Regular cardiac myocyte (primary cell): Measurements from ENCODE around the gene AMIGO3. TPM values are rescaled to one million over a fixed set of nuclear protein-coding genes. Genes with fewer than 3 reads are reported as not detected.

ENCODE experiments used
- total RNA-seq: library from RNA; depleted of rRNA; stranded (reverse); fragments of >200 nt; gene quantifications from 2 replicates; pipeline ENCODE4 v1.2.3, GENCODE V29; 2014

AMIGO3 gene, protein sequence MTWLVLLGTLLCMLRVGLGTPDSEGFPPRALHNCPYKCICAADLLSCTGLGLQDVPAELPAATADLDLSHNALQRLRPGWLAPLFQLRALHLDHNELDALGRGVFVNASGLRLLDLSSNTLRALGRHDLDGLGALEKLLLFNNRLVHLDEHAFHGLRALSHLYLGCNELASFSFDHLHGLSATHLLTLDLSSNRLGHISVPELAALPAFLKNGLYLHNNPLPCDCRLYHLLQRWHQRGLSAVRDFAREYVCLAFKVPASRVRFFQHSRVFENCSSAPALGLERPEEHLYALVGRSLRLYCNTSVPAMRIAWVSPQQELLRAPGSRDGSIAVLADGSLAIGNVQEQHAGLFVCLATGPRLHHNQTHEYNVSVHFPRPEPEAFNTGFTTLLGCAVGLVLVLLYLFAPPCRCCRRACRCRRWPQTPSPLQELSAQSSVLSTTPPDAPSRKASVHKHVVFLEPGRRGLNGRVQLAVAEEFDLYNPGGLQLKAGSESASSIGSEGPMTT
- total RNA-seq = 0.28 TPM in 1 of 2 replicates, not detected in the other

DNA sequence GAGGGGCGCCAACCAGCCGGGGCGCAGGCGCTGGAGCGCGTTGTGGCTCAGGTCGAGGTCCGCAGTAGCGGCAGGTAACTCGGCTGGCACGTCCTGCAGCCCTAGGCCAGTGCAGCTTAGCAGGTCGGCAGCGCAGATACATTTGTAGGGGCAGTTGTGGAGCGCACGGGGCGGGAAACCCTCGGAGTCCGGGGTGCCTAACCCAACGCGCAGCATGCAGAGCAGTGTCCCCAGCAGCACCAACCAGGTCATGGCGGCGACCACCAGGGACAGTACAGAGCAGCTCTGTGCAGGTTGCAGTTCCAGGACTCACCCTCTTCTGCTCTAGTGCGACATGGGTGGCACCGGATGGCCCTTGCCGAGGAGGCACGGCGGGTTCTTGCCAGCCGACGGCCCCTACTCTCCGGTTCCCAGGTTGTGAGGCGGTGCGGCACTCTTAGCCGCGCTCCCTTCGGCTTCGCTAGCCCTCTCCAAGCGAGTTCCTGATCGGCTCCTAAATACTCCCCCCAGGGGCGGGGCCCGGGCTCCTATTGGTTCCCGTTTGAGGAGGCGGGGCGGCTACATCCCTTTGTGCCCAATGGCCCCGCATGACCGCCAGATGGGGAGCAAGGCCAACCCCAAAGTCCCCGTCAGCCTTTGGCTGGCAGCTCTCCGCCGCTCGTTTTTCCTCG, at the start of gene AMIGO3:
Gene AMIGO3, minus strand, starts transcription at position 471 of the 671 bp plus-strand sequence. Its CDS starts 219 bp downstream, at position 252.

DNA sequence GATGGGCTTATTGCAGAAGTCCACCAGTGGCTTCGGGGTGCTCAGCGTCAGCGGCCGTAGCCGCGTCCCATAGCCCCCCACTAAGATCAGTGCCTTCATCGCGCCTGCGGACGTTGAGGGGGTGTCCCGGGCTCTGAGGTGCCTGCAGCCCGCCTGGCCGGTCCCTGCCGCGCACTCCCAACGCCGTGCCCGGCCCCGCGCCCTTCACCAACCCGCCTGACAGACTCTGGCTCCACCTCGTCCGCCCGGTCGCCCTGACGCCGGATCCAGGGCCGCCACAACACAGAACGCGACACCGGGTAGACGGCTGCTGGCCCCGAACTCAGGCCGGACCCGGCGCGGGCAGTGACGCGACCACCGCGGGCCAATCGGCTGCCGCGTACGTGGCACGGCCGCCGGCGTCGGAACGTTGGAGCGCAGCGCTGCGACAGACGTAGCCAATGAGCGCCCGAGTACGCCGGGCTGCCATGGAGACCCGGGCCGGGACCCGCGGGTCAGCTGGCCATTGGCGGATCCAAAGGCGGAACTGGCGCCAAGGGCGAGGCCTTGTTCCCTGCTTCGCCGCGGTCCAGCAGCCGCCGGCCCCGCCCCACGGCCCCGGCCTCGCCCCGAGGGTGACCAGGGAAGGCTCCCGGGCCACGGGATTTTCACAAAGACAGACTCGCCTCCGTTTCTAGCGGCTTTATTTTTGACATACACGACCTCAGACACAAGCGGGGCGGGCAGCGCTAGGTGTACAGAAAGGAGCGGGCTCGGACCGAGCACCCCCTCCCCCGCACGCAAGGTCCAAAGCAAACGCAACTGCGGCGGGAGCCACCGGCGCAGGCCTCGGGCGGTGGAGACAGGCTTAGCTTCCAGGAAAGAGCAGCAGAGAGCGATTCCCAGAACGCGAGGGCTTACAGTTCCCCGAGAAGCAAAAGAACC, 4.4 kb upstream of the AMIGO3 start, which contains the start of gene GMPPB:
Gene GMPPB, minus strand, starts transcription at position 324 of the 924 bp plus-strand sequence. Its CDS starts 225 bp downstream, at position 99.

DNA sequence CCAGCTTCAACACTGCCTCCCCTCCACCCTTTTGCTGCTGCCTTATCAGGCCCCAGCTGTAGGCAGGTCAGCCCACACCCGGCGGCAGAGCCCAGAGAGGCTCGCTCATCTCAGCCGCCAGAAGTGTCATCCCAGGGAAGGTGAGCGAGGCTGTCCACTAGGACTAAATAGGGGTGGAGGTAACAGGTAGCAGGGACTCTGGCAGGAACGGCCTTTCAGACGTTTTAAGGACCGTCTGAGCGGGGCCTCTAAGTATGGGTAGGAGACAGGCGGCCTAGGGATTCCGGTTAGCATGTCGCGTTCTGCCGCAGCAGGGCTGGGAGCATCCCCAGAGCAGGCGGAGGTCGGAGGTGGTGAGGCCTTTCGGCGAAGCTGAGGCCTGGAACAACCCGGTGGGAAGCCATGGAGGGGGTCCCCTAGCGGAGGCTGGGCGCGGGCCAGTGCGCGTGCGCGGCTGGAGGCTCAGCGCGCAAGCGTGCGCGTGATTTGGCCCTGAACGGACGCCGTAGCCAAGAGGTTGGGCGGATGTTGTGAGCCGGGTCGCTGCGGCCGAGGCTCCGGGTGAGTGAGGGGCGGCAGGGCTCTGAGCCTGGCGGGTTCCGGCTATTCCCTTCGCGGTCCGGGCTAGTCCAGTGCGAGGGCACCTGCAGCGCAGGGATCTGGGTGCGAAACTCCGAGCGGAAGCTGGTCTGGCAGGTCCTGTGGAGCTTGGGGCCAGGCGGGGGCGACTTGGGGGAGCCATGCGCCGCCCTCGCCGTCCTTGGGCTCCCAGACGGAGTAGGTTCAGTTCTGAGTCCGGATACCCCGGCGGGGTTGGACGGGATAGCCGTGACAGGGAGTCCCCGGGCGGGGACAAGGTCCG, 30.2 kb downstream of the AMIGO3 start, which contains the start of the genes MST1 and RNF123:
Gene MST1, minus strand, starts transcription at position 429 of the 862 bp plus-strand sequence. CDS start 783 bp downstream, outside the sequence.
Gene RNF123, plus strand, starts transcription at position 512 of the 862 bp plus-strand sequence. CDS start 1,609 bp downstream, outside the sequence.

DNA sequence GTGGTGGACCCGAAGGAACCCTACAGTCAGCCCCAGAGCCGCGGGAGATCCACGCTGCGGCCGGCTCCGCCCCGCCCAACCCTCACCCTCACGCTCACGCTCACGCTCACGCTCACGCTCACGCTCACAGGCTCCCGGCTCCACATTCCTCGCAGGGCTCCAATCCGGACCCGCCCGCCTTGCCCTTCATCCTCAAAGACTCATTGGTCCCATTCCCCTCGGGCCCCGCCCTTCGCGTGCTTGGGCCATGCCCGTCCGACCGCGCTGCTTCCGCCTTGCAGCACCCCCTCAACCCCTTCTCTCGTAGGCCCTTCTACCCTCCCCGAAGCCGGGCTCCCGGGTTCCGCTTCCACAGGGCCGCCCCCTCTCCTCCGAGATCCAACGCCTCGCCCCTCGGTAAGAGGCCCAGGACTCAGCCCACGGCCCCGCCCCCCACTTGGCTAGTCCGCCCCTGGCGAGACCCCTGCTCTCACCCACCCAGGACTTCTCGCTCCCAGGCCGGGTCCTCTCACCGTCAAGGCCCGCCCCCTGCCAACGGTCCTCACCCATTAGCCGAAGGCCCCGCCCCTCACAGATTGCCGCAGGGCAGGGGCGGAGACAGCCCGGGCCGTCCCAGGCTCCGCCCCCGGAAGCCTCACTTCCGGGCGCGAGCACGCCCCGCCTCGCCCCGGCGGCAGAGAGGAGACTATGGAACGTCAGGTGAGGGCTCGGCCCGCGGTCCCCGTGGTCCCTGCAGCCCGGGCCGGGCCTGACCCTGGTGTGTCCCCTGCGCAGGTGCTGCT, 45.6 kb downstream of the AMIGO3 start, which contains the start of gene APEH:
Gene APEH, plus strand, starts transcription at position 637 of the 782 bp plus-strand sequence. Its CDS starts 51 bp downstream, at position 688.

Other genes starting within 250 kb of the AMIGO3 start
- 39.5 and 53.8 TPM in 2 replicates for gene DAG1, start 249.4 kb downstream of the AMIGO3 start, total RNA-seq
- gene BSN, start 165.2 kb downstream of the AMIGO3 start, total RNA-seq = under 0.01 TPM in 2 replicates
- gene APEH, start 45.3 kb downstream of the AMIGO3 start, total RNA-seq = 127 and 160 TPM in 2 replicates
- 1.5 and 6.5 TPM in 2 replicates for gene MST1, start 30.2 kb downstream of the AMIGO3 start, total RNA-seq
- 21.3 and 22.3 TPM in 2 replicates for gene RNF123, start 30.1 kb downstream of the AMIGO3 start, total RNA-seq
- gene GMPPB, start 4.3 kb upstream of the AMIGO3 start, total RNA-seq = 28.5 and 70.7 TPM in 2 replicates
- 27.6 and 39.5 TPM in 2 replicates for gene IP6K1, start 66.9 kb upstream of the AMIGO3 start, total RNA-seq
- not detected in 2 replicates for gene CDHR4, start 80.2 kb upstream of the AMIGO3 start, total RNA-seq
- gene INKA1, start 83.6 kb upstream of the AMIGO3 start, total RNA-seq = 4.6 and 5.4 TPM in 2 replicates
- gene UBA7, start 94.3 kb upstream of the AMIGO3 start, total RNA-seq = 24.7 and 55.2 TPM in 2 replicates
- 1.4 and 9.0 TPM in 2 replicates for gene TRAIP, start 136.9 kb upstream of the AMIGO3 start, total RNA-seq
- under 0.01 TPM in 1 of 2 replicates, not detected in the other for gene CAMKV, start 150.2 kb upstream of the AMIGO3 start, total RNA-seq
- gene MST1R, start 184.2 kb upstream of the AMIGO3 start, total RNA-seq = 0.85 and 0.96 TPM in 2 replicates
- 12.7 and 19.2 TPM in 2 replicates for gene MON1A, start 210.1 kb upstream of the AMIGO3 start, total RNA-seq
- 36.8 and 52.1 TPM in 2 replicates for gene RBM6, start 220.5 kb upstream of the AMIGO3 start, total RNA-seq